Bronchial epithelial cell (primary cell): ENCODE measurements around the gene SPATA24. TPM values are rescaled to one million over a fixed set of nuclear protein-coding genes. Genes with fewer than 3 reads are reported as not detected.
"Not testable (repeated sequence)": the region's sequence is repeated elsewhere in the genome, so short reads cannot be mapped to it uniquely, and the experiment has no call there.

Source experiments
- DNase-seq: peaks from one replicate; pipeline ENCODE4 v3.0.0-alpha.2; 2010; ENCODE audit warnings: low read depth
- FAIRE-seq: peaks from 2 replicates; lab custom pipeline; 2011; peaks lifted over from hg19 to GRCh38; lab: Jason Lieb, UNC
- H3K27me3 ChIP-seq: 2 replicates; pipeline ENCODE4 v1.5.1; 2011; ENCODE audit warnings: low read length; ENCODE audit not compliant: control insufficient read depth, insufficient read depth
- H3K36me3 ChIP-seq: 2 replicates; pipeline ENCODE4 v1.5.1; 2011; ENCODE audit warnings: low read length; ENCODE audit not compliant: control insufficient read depth, insufficient read depth
- H3K4me3 ChIP-seq: 2 replicates; pipeline ENCODE4 v1.5.1; 2011; ENCODE audit warnings: mild to moderate bottlenecking, low read depth, low read length, control low read depth
- total RNA-seq: library from RNA; depleted of rRNA; stranded (reverse); fragments of >200 nt; gene quantifications from 2 replicates; pipeline ENCODE4 v1.2.1, GENCODE V29; 2014
- TF ChIP-seq, protein P1 (sequence below): IDR thresholded peaks from 2 replicates; pipeline ENCODE4 v1.5.1; 2011; ENCODE audit warnings: mild to moderate bottlenecking, moderate library complexity, low read length, control low read depth, inconsistent platforms; ENCODE audit not compliant: insufficient read depth, severe bottlenecking

Gene SPATA24
- total RNA-seq, 1 donor from 2014 or later, result 6.1 TPM

- no peak for FAIRE-seq
- H3K27me3 ChIP-seq, result no peaks in the 10 kb centered on the region
- no peak overlapping the region for H3K4me3 ChIP-seq
- DNase-seq, result no peak
- TF ChIP-seq, protein P1, sequence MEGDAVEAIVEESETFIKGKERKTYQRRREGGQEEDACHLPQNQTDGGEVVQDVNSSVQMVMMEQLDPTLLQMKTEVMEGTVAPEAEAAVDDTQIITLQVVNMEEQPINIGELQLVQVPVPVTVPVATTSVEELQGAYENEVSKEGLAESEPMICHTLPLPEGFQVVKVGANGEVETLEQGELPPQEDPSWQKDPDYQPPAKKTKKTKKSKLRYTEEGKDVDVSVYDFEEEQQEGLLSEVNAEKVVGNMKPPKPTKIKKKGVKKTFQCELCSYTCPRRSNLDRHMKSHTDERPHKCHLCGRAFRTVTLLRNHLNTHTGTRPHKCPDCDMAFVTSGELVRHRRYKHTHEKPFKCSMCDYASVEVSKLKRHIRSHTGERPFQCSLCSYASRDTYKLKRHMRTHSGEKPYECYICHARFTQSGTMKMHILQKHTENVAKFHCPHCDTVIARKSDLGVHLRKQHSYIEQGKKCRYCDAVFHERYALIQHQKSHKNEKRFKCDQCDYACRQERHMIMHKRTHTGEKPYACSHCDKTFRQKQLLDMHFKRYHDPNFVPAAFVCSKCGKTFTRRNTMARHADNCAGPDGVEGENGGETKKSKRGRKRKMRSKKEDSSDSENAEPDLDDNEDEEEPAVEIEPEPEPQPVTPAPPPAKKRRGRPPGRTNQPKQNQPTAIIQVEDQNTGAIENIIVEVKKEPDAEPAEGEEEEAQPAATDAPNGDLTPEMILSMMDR, result no peak
- peaks cover 11% of the 10 kb centered on the region for H3K36me3 ChIP-seq
Observed at GRCh38 chr5:139361835-139362429, 42.0 kb downstream of the SPATA24 start.

GRCh38 chr5:139360384-139360783 lies 43.5 kb downstream of the SPATA24 start:
- Histone ChIP-seq H3K36me3 (peaks cover 8% of the 10 kb centered on the region), H3K27me3 (no peaks in the 10 kb centered on the region), H3K4me3 (no peak overlapping the region)
- DNase-seq, result no peak
- TF ChIP-seq, protein P1, result no peak
- FAIRE-seq, result no peak

GRCh38 chr5:139358064-139358463 lies 45.8 kb downstream of the SPATA24 start:
- Histone ChIP-seq H3K27me3 (no peaks in the 10 kb centered on the region), H3K4me3 (no peak overlapping the region), H3K36me3 (no peaks in the 10 kb centered on the region)
- DNase-seq, result no peak
- no peak for FAIRE-seq
- TF ChIP-seq, protein P1, result no peak

- not testable (repeated sequence) for FAIRE-seq, H3K4me3 ChIP-seq, H3K36me3 ChIP-seq, H3K27me3 ChIP-seq, DNase-seq
Observed at GRCh38 chr5:139355900-139356299, 48.0 kb downstream of the SPATA24 start.

DNA sequence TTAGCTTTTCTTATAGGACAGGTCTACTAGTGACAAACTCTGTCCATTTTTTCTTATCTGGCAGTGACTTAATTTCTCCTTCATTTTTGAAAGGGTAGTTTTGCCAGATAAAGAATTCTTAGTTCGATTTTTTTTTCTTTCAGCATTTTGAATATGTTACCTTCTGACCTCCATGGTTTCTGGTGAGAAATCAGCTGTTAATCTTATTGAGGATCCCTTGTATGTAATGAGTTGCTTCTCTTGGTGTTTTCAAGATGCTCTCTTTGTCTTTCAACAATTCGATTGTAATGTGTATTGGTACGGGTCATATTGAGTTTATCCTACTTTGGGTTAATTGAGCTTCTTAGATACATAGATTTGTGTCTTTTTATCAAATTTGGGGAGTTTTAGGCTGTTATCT lies 49.7 kb downstream of the SPATA24 start:
- Histone ChIP-seq H3K36me3 (no peaks in the 10 kb centered on the region), H3K27me3 (no peaks in the 10 kb centered on the region), H3K4me3 (no peak overlapping the region)
- DNase-seq (no peak), FAIRE-seq (no peak)
- TF ChIP-seq, protein P1, result no peak

DNA sequence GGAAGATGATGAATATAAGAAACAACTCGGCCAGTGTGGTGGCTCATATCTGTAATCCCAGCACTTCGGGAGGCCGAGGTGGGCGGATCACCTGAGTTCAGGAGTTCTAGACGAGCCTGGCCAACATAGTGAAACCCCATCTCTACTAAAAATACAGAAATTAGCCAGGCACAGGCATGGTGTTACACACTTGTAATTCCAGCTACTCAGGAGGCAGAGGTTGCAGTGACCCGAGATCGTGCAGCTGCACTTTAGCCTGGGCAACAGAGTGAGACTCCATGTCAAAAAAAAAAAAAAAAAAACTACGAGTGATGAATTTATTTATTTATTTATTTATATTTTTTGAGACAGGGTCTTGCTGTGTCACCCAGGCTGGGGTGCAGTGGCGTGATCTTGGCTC lies 56.0 kb downstream of the SPATA24 start:
- DNase-seq, H3K27me3 ChIP-seq, H3K4me3 ChIP-seq, FAIRE-seq, H3K36me3 ChIP-seq: not testable (repeated sequence)

Other genes starting within 250 kb of the SPATA24 start
- 85.3 and 117 TPM in 2 replicates for gene SIL1, start 205.7 kb downstream of the SPATA24 start, total RNA-seq
- 171 and 173 TPM in 2 replicates for gene MATR3, start 110.3 kb downstream of the SPATA24 start, total RNA-seq
- gene PAIP2, start 62.2 kb downstream of the SPATA24 start, total RNA-seq, result 68.7 and 80.3 TPM in 2 replicates
- gene SLC23A1, start 20.8 kb downstream of the SPATA24 start, total RNA-seq, result not detected in 2 replicates
- 0.13 TPM in 1 of 2 replicates, not detected in the other for gene MZB1, start 14.2 kb downstream of the SPATA24 start, total RNA-seq
- gene PROB1, start 9.0 kb downstream of the SPATA24 start, total RNA-seq, result 0.51 and 0.53 TPM in 2 replicates
- gene DNAJC18, start 35.4 kb upstream of the SPATA24 start, total RNA-seq, result 1.2 and 1.6 TPM in 2 replicates
- gene ECSCR, start 58.7 kb upstream of the SPATA24 start, total RNA-seq, result not detected in 2 replicates
- gene SMIM33, start 66.9 kb upstream of the SPATA24 start, total RNA-seq, result not detected in 2 replicates
- gene STING1, start 78.7 kb upstream of the SPATA24 start, total RNA-seq, result 2.8 and 2.9 TPM in 2 replicates
- gene UBE2D2, start 157.2 kb upstream of the SPATA24 start, total RNA-seq, result 48.0 and 52.1 TPM in 2 replicates
- 6.1 and 27.4 TPM in 2 replicates for gene CXXC5, start 244.3 kb upstream of the SPATA24 start, total RNA-seq